Measurements from ENCODE around the gene ARIH2. TPM values are rescaled to one million over a fixed set of nuclear protein-coding genes. Genes with fewer than 3 reads are reported as not detected.

Gene ARIH2
- total and polyA plus RNA-seq, 8 donors, result 29.8 to 202 (median 51.5) TPM

DNA sequence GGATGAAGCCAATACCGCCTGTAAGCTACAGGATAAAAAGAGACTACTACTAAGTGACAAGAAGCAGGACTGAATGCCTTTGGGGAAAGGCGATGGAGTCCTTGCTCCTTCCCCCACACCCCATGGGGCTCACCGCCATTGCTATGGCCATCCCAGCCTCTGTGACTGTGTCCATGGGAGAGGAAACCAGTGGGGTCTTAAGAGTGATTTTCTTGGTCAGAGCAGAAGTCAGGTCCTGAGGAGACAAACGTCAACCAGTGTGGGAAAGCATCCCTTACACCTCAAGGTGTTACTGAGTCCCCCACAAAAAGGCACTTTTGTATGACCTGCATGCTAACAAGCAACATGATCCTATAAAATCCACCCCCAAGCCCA is 109.6 kb downstream of the ARIH2 start:
- peaks cover 15 to 62% (median 45%) of the 10 kb centered on the region in 4 donors for H3K4me1 ChIP-seq
- DNase-seq, result peak in 1 of 2 donors; percentile 4
- H3K9me3 ChIP-seq, result no peaks in the 10 kb centered on the region
- intact Hi-C loops (cut with DNase I; ENCODE audit: low total_unique reads), result no loop called here
- TF ChIP-seq POLR2AphosphoS5 (IDR thresholded peaks at IDR 0.05), result no peak
- no peak for TF ChIP-seq POLR2A (IDR thresholded peaks at IDR 0.05)
- no peak for TF ChIP-seq EP300 (IDR thresholded peaks at IDR 0.05)
- TF ChIP-seq, protein P1, sequence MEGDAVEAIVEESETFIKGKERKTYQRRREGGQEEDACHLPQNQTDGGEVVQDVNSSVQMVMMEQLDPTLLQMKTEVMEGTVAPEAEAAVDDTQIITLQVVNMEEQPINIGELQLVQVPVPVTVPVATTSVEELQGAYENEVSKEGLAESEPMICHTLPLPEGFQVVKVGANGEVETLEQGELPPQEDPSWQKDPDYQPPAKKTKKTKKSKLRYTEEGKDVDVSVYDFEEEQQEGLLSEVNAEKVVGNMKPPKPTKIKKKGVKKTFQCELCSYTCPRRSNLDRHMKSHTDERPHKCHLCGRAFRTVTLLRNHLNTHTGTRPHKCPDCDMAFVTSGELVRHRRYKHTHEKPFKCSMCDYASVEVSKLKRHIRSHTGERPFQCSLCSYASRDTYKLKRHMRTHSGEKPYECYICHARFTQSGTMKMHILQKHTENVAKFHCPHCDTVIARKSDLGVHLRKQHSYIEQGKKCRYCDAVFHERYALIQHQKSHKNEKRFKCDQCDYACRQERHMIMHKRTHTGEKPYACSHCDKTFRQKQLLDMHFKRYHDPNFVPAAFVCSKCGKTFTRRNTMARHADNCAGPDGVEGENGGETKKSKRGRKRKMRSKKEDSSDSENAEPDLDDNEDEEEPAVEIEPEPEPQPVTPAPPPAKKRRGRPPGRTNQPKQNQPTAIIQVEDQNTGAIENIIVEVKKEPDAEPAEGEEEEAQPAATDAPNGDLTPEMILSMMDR (IDR thresholded peaks at IDR 0.05), result no peak
- peak overlapping the region in 4 of 5 donors; percentile 90 to 98 (median 96) for H3K27ac ChIP-seq
- peak overlapping the region; percentile 61 to 83 (median 74) for H3K4me3 ChIP-seq
- H3K36me3 ChIP-seq, result peaks cover 59 to 79% (median 76%) of the 10 kb centered on the region in 4 donors
- WGBS, 5 donors, result 67 to 84% (median 78%) methylated on average over 4 of the region's 4 CpGs
- H3K27me3 ChIP-seq, result no peaks in the 10 kb centered on the region

DNA sequence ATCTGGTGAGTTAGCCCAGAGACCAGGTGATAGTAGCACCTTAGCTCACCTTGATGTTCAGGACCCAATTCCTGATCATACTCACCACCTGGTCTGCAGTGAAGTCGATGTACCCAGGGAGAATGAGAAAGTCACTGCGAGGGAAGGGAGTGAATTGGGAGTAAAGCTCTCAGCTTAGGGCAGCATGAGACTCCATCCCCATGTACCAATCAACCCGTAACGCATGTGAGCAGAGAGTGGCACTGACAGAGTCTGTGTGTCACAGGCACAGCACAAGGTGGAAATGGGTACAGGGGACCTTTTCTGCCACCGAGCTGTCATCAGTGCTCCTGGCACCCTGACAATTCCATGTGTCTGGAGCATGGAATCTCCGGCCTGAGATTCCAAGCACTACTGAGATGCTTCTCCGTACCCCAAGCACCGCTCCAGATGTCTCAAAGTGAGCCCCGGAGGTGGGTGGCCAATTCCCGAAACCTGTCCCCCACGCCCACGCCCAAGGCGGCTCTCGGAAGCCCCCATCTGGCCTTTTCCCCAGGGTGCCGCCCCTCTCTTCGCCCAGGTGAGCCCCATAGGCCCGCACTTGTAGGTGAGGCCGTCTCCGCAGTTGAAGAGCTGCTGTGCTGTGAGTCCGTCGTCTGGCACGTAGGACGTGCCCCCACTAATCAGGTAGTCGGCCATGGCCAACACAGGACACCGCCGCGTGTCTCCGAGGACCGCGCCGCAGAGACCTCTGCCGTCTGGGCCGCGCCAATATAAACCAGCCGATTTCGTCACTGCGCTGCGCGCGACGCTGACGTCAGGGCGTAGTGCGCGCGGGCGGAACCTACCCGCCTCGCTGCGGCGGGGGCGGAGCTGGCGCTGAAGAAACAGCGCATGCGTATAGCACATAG is 110.3 kb downstream of the ARIH2 start, which contains the start of gene IMPDH2:
IMPDH2 (minus strand) TSS at position 726 of the 890 bp plus-strand sequence; CDS start at position 678, 48 bp downstream.
- intact Hi-C loops (cut with DNase I; ENCODE audit: low total_unique reads), result no loop called here
- TF ChIP-seq POLR2AphosphoS5 (IDR thresholded peaks at IDR 0.05) (peak; percentile 98 to 100 (median 99)), POLR2A (IDR thresholded peaks at IDR 0.05) (peak in 2 of 4 donors; percentile 83 to 90), EP300 (IDR thresholded peaks at IDR 0.05) (no peak)
- TF ChIP-seq, protein P1 (IDR thresholded peaks at IDR 0.05), result peak in 1 of 7 experiments; percentile 15
- 1 to 3% (median 1%) methylated on average over 15 to 55 of the region's 55 CpGs for WGBS, 5 donors

GRCh38 chr3:49029563-49029884 is 110.9 kb downstream of the ARIH2 start:
- H3K9me3 ChIP-seq, result no peaks in the 10 kb centered on the region
- no peaks in the 10 kb centered on the region for H3K27me3 ChIP-seq
- 0 to 2% (median 1%) methylated on average over 6 to 7 of the region's 7 CpGs for WGBS, 5 donors
- TF ChIP-seq POLR2A (IDR thresholded peaks at IDR 0.05) (no peak), POLR2AphosphoS5 (IDR thresholded peaks at IDR 0.05) (no peak), EP300 (IDR thresholded peaks at IDR 0.05) (no peak)
- TF ChIP-seq, protein P1 (IDR thresholded peaks at IDR 0.05), result no peak
- peak overlapping the region; percentile 89 to 98 (median 95) for H3K27ac ChIP-seq
- H3K4me3 ChIP-seq, result peak overlapping the region; percentile 61 to 83 (median 74)
- peaks cover 12 to 50% (median 34%) of the 10 kb centered on the region in 4 donors for H3K4me1 ChIP-seq
- no peak for DNase-seq
- peaks cover 55 to 79% (median 76%) of the 10 kb centered on the region in 4 donors for H3K36me3 ChIP-seq
- intact Hi-C loops (cut with DNase I; ENCODE audit: low total_unique reads), result no loop called here

More for the DNA sequence above, 110.3 kb downstream of the ARIH2 start, which contains the start of gene IMPDH2:
- Histone ChIP-seq H3K9me3 (no peaks in the 10 kb centered on the region), H3K36me3 (peaks cover 57 to 79% (median 76%) of the 10 kb centered on the region in 4 donors), H3K27me3 (no peaks in the 10 kb centered on the region), H3K4me1 (peaks cover 12 to 56% (median 38%) of the 10 kb centered on the region in 4 donors), H3K27ac (peak within 1 kb of the TSS; percentile 89 to 98 (median 95)), H3K4me3 (peak within 1 kb of the TSS; percentile 61 to 83 (median 74))
- DNase-seq, result peak; percentile 96 to 98

DNA sequence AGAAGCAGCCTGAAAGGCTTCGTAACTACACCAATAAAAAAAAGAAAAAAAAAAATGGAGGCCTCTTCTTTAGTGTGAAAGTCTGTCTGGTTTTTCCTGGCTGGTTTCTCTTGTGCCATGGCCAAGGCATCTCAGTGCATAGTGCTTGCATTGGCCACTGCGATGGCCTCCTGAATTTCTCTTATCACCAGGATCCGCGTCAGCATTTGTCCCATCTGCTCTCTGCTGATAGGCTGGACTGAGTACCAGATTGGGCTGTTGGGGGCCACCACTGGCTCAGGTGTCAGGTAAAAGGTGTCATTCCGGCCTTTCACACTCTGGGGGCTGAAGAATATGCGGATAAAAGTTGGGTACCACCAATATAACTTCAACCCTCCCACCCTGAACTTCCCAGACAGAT is 111.7 kb downstream of the ARIH2 start:
- Histone ChIP-seq H3K4me1 (peaks cover 12 to 42% (median 26%) of the 10 kb centered on the region in 4 donors), H3K9me3 (no peaks in the 10 kb centered on the region), H3K4me3 (no peak overlapping the region), H3K36me3 (peaks cover 54 to 79% (median 76%) of the 10 kb centered on the region in 4 donors), H3K27ac (peak overlapping the region in 2 of 5 donors; percentile 97 to 98), H3K27me3 (no peaks in the 10 kb centered on the region)
- intact Hi-C loops (cut with DNase I; ENCODE audit: low total_unique reads), result no loop called here
- 85 to 90% (median 85%) methylated on average over 6 of the region's 6 CpGs for WGBS, 5 donors
- peak in 1 of 2 donors; percentile 16 for DNase-seq
- TF ChIP-seq, protein P1 (IDR thresholded peaks at IDR 0.05), result no peak
- TF ChIP-seq POLR2A (IDR thresholded peaks at IDR 0.05) (no peak), EP300 (IDR thresholded peaks at IDR 0.05) (no peak), POLR2AphosphoS5 (IDR thresholded peaks at IDR 0.05) (no peak)

Measured in stomach (tissue), 9 donors.